ENCODE data around the gene MAPK13.

- no peak for TF ChIP-seq GABPA (IDR thresholded peaks at IDR 0.05 in 1 of 2, conservative IDR thresholded peaks at IDR 0.05 in 1 of 2)
- no peak for TF ChIP-seq RXRA (IDR thresholded peaks at IDR 0.05)
- no peak for TF ChIP-seq CTCF (IDR thresholded peaks at IDR 0.05; ENCODE audit: low read depth, low read length, missing input control)
- no peak for TF ChIP-seq REST (IDR thresholded peaks at IDR 0.05)
- no peak for TF ChIP-seq JUND (IDR thresholded peaks at IDR 0.05)
- TF ChIP-seq YY1 (IDR thresholded peaks at IDR 0.05) = no peak
These were observed 2.8 kb downstream of the MAPK13 start for GRCh38 chr6:36133148-36133547.

All from liver (tissue), 3 donors.